Activated CD4-positive, CD25-positive, alpha-beta regulatory T cell treated with anti-CD3 and anti-CD28 coated beads, Interleukin-2, amount 50 U/mL, for 24 hours (primary cell): ENCODE results near the gene CELF3.
"Not testable (repeated sequence)": the region's sequence is repeated elsewhere in the genome, so short reads cannot be mapped to it uniquely, and the experiment has no call there.

ENCODE experiments used
- ATAC-seq, 2 donors: fragments of 150-1000 bp; cut with Tn5 transposase; one replicate each; pipeline ENCODE4 v1.10.0; 2021; ENCODE audit warnings: mild to moderate bottlenecking in 1 of 2, moderate library complexity in 1 of 2

CELF3 gene

DNA sequence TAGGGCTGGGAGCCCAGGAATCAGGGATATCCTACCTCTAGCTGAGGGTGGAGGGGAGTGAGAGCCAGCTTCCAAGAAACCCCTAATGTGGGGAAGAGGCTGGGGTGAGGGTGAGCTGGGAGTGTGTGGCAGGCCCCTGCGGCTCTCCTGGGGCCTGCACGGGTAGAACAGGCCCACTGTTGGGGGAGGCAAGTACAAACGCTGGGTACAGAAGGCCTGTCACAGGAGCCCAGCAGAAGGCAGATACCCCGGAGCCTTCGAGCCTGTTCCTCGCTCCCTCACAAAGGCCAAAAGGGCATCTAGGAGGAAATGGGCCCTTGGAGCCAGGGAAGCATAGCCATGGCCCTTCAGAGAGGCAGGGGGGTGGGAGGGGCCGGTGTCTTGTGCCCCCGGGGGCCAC, 13.7 kb downstream of the CELF3 start:
- peak in 1 of 2 donors; percentile 9 for ATAC-seq

DNA sequence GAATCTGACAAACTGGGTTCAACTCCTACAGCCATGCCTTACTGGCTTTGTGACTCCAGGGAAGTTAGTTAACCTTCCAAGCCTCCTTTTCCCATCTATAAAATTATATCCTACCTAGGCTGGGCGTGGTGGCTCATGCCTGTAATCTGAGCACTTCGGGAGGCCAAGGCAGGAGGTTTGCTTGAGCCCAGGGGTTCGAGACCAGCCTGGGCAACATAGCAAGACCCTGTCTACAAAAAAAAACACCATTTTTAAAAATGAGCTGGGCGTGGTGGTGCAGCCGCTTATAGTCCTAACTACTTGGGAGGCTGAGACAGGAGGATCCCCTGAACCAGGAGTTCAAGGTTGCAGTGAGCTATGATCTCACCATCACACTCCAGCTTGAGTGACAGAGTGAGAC, 15.1 kb downstream of the CELF3 start:
- no peak for ATAC-seq

DNA sequence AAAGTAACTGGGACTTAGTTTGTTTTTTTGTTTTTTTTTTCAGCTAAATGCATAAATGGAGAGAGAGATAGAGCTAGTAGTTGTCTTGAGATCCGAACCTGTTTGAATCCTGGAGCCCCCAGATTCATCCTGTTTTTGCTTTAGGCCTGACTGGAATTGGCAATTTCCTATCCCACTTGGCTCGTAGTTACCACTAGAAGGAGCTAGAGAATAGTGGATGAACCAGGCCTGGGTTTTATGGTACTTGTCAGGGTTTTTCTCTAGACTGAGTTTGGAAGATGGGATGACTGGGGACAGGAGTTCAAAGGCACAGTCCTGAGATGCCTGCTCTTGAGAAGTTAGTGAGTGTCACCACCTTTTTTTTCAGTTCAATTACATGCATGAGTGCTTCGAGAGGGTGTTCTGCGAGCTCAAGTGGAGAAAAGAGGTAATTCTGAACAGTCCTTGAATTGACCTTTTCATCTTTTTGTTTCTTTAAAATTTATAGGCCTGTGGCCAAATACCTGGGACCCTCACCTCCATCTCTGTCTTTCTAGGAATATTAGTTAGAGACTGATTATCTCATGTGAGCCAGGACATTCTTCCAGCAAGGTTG, 23.4 kb downstream of the CELF3 start:
- no peak for ATAC-seq

DNA sequence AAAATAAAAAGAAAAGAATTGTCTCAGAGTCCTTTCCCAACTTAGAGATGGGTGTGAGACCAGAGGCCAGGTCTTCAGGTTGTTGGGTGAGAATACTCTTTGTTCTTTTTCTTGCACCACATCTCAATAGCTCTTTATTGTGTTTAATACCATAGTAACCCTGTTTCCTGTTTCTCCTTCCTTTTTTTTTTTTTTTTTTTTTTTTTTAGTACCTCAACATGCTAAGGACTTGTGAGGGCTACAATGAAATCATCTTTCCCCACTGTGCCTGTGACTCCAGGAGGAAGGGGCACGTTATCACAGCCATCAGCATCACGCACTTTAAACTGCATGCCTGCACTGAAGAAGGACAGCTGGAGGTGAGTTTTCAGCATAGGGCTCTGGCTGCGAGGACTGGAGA, 24.4 kb downstream of the CELF3 start:
- no peak for ATAC-seq

DNA sequence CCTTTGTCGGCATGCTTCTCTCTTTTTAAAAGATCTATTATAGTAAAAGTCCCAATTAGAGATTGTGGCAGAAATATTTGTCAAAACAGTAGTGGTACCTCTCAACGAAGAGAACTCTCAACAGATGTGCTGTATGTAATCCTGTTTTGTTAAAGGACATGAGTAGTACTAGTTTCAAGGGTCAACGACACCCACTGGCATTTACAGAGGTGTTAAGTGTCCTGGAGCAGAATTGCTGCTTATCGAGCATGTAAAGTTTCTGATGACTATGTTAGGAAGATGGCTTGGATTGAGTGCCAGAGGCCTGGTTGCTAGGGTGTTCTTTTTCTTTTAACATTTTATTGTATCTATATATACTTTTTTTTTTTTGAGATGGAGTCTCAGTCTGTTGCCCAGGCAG, 27.1 kb downstream of the CELF3 start:
- no peak for ATAC-seq

DNA sequence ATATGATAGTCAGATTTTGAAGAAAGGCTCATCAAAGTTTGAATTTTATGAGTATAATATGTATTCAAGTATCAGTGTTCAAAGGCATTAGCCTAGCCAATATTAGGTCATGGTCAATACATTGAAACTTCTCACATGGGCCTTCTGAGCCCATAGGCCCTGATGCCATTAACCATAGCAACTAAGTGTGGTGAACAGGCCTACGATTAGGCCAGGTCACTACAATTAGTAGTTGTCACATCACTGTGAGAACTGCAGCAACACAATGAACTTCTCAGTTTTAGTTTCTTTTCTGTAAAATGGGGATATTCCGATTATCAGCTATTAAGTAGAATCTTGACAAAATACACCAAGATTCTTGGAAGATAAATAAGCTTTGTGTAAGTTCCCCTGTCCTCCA, 30.0 kb downstream of the CELF3 start:
- ATAC-seq, result no peak

DNA sequence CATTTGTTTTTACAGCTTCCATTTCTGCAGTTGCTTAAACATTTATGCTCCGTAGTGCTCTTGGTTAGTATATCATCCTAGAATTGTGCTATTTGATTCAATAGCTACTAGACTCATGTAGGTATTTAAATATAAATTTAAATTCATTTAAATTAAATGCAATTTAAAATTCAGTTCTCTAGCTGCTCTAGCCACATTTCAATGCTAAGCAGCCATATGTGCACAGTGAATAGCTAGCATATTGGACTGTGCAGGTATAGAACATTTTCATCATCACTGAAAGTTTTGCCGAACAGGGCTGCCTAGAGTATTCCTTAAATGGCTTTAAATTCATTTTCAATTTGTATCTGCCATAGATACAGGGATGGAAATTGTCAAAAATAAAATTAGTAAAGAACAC, 32.5 kb downstream of the CELF3 start:
- no peak for ATAC-seq

DNA sequence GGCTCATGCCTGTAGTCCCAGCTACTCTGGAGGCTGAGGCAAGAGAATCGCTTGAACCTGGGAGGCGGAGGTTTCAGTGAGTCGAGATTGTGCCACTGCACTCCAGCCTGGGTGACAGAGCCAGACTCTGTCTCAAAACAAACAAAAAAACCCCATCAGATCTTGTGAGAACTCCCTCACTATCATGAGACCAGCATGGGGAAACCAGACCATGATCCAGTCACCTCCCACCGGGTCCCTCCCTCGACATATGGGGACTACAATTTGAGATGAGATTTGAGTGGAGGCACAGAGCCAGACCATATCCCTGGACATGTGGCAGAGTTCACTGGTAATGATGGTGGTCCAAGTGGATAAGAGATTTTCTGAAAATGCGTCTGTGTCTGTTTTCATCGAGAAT, 33.7 kb downstream of the CELF3 start:
- not testable (repeated sequence) for ATAC-seq

DNA sequence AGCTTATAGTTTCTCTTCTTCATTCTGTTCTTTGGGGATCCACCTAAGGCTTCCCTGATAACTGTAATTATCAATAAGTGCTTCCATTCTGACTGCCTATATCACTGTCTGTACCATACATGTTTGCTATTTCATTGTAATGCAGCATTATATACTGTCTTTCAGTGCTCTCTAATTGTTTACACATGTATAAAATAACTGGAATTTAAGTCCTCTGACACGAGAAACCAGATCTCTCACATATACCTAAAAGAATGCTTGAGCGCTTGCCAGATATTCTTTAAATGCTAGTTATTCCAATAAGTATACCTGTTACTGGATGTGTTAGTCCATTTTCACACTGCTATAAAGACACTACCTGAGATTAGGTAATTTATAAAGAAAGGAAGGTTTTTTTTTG, 34.7 kb downstream of the CELF3 start:
- no peak for ATAC-seq

DNA sequence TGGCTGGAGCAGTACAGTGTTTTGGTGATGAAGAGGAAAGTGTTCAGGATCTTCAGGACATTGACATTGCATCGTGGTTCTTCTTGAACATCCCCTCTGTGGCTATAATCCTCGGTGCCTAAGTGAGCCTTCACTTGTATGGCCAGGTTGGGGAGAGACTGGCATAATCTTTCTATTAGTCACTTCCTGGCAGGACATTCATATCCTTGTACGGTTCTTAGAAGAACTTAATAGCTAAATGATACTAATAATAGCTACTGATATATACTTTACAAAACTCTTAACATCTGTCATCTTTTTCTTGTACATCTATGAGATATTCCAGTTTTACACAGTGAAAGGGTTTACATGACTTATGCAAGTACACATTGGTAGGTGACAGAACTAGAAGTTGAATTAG, 35.8 kb downstream of the CELF3 start:
- peak; percentile 58 to 71 for ATAC-seq

DNA sequence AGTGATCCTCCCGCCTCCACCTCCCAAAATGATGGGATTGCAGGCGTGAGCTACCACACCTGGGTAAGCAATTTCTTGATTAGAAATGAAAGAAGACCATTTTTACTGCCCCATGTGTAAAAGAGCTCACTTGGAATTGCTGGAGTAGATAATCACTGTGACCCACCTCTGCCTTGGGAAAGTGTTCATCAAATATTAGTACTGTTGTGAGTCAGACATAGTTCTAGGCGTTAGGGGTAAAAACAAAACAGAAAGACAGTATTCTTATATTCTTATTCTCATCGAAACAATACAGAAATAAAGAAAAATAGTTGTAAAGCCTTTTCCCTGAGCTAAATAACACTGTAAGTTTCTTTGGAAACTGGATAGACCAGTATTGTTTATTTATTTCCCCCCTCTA, 36.2 kb downstream of the CELF3 start:
- peak in 1 of 2 donors; percentile 59 for ATAC-seq

DNA sequence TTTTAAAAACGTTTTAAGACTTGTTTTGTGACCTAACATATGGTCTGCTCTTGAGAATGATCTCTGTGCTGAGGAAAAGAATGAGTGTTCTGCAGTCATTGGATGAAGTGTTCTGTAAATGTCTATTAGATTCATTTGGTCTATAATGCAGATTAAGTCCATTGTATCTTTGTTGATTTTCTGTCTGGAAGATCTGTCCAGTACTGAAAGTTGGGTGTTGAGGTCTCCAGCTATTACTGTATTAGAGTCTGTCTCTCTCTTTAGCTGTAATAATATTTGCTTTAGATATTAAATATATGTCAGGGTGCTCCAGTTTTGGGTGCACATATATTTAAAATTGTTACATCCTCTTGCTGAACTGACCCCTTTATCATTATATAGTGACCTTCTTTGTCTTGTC, 43.2 kb downstream of the CELF3 start:
- ATAC-seq, result no peak

DNA sequence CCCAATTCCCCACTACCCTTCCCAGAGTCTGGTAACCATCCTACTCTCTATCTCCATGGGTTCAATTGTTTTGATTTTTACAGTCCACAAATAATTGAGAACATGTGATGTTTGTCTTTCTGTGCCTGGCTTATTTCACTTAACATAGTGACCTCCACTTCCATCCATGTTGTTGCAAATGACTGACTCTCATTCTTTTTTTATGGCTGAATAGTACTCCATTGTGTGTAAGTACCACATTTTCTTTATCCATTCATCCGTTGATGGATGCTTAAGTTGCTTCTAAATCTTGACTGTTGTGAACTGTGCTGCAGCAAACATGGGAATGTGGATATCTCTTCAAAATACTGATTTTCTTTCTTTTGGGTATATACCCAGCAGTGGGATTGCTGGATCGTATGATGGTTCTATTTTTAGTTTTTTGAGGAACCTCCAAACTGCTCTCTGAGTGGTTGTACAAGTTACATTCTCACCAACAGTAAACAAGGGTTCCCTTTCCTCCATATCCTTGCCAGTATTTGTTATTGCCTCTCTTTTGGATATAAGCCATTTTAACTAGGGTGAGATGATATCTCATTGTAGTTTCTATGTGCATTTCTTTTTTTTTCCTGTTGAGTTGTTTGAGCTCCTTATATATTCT, 46.4 kb downstream of the CELF3 start:
- ATAC-seq, result not testable (repeated sequence)

DNA sequence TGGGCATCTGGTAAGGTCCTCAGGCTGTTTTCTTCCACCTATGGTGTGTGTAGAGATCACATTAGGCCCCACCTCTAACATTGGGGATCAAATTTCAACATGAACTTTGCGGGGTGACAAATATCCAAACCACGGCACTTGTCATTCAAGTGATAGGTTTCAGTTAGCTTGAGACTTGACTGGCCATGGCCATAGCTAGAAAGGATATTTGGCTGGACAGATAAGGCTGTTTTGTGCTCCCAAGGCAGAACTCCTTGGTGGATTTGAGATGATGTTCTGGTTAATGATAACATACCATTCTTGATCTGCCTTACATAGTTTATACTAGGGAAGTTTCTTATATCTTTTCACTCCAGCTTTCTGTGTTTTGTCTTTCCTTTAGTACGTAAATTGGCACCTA, 48.5 kb downstream of the CELF3 start:
- ATAC-seq, result no peak

DNA sequence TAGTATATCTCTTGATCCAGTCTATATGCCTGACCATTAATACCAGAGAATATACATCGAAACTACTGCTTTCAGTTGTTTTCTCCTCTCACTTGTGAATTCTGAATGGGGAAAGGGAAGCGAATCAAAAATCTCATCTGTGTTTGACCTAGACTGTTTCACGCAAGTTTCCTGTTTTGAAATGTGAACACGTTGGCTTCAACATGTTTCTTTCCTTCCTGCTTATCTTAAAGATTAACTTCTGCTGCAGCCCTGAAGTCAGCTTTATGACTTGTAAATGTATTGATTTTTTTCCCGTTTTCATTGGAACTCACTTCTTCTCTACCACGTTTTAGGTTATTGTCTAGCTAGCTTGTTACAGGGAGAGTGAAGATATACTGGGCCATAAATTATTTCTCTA, 54.9 kb downstream of the CELF3 start:
- no peak for ATAC-seq

DNA sequence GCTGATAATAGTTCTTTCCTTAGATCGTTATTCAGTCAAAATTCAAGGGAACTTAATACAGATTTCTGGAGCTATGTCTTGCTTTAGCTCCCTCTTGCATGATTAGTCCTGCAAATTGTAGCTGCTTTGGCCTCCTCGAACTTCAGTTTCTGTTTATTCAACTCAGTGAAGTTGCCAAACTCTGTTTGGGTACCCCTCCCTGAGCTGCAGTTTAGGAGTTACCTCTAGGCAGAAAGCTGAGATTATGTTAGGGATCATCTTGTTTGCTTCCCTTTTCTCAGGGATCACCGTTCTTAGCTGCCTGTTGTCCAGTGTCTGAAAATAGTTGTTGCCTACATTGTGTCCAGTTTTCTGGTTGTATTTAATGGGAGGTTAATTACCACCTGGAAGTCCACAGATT, 61.2 kb downstream of the CELF3 start:
- ATAC-seq, result no peak

DNA sequence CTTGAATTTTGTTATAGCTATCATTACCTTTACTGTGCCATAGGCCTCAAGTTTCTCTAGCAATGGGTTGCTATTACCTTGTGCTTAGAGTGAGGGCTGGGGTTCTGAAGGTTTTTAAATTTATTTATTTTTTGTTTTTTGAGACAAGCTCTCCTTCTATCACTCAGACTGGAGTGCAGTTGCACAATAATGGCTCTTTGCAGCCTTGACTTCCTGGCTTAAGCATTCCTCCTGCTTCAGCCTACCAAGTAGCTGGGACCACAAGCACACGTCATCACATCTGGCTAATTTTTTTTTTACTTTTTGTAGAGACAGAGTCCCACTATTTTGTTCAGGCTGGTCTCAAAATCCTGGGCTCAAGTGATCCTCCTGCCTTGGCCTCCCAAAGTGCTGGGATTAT, 63.2 kb downstream of the CELF3 start:
- no peak for ATAC-seq
